HG03135 (cell line): ENCODE data around the gene SREBF1.

Experiments
- ATAC-seq: cut with Tn5 transposase; IDR thresholded peaks from one replicate; pipeline ENCODE4 v1.9.1; 2021; ENCODE audit warnings: mild to moderate bottlenecking, moderate library complexity; ENCODE audit not compliant: unreplicated experiment

The SREBF1 gene

DNA sequence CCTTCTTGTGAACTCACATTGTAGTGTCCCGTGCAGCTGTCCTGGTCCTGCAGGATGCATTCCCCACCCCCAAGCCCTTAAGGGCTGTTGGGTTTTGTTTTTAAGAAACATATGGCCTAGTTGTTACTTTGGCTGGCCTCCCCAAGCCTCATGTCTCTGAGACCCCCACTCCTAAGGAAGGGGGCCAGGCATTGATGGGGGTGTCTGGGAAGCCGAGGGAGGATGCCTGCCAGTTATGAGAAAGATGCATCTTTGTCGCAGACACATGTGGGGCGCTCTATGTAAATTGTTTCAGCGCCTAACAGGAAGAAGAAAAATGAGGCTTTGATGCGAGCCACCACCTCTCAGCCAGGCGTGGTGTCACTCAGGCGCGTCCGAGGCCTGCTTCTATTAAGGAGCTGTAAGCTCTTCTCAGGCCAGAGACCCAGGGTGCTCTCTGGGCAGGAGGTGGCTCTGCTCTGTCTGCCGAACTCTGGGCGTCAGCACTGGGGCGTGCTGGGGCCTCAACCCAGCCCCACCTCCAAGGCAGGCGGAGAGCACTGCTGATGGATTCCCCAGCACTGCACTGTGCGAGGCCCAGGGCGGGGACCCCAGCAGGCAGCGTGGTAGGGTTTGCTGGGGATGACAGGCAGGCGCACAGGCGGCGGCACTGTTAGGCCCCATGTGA lies 70.6 kb downstream of the SREBF1 start:
- ATAC-seq: no peak

DNA sequence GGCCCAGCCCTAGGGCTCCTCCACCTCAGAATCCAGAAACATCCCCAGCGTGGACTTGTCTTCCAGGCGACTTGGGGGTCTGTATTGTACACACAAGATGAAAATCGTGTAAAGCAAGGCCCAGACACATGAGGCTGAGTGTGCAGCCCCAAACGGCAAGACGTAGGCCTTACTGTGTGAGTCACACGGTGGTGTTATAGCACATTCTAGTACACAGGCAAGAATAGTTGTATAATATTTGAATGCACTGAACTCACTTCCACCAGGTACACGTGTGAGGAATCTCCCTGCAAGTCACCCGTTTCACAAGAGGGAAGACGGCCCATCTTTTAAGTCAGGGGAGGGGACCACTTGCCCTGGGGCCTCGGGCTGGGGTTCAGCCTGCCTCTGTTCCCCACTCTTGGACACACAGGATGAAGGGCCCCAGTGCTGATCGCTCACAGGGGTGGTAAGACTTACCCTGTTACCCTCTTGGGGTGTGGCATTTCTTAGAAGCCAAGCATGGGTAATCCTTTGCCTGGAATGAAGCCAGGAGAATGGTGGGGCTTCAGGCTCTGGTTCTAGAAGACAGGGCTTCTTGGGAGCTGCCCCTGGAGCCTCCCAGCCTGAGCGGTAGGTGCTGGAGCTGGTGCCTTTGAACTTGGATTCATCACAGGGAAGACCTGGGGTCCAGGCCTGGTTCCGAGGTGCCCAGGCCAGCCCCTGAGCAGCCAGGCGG lies 71.3 kb downstream of the SREBF1 start:
- ATAC-seq: no peak

DNA sequence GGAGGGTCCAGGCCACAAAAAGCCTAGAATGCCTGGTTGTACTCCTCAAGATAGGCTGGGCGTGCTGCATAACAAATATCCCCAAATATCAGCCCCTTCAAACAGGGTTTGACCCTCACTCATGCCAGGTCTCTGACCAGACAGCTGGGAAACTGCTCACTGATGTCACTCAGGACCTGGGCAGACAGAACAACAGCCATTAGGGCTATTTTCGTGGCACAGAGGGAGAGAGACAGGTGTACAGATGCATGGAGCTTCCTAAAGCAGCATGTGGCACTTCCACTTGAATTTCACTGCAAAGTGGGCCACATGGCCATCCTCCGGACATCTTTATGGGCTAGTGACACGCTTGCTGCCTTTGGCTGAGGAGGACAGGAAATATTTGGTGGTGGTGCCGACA lies 73.1 kb downstream of the SREBF1 start:
- ATAC-seq: no peak

DNA sequence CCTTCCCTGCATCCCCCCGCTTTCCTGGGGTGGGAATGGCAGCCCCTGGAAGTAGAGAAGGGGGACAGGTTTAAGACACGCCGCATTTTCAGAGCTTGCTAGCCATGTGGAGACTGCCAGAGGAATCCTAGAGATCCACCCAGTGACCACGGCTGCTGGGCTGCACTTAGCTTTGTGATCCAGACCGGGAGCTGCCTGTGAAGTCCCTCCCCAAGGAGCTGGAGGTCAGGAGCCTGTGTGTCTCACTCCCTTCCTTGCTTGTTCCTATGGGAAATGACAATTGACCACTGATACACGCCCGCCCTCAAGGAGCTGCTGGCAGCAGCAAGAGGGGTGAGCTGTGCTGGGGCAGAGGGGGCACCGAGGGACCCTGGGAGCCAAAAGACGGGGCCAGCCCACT lies 73.7 kb downstream of the SREBF1 start:
- ATAC-seq: no peak

DNA sequence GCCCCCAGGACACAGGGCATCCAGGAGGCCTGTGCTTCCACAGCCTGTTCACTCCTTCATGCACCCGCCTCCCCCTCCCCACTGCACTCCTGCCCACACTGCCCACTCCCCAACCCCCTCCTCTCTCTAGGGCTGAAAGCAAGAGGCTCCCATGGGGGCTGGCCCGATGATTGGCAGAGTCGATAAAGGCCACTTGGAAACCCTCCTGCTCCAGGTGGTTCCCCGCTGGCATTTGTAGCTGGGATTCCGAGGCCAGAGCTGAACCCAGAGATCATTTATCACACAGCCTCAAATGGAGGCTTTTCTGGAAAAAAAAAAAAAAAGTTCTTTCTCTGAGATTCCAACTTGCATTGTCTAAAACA lies 74.1 kb downstream of the SREBF1 start:
- no peak for ATAC-seq
